ENCODE data around the gene XPO4.
"Not testable (repeated sequence)": the region's sequence is repeated elsewhere in the genome, so short reads cannot be mapped to it uniquely, and the experiment has no call there.

Gene XPO4

GRCh38 chr13:20890540-20890939, 12.0 kb downstream of the XPO4 start:
- DNase-seq = not testable (repeated sequence)

- no peak for DNase-seq
These were observed 20.3 kb downstream of the XPO4 start for GRCh38 chr13:20882206-20882605.

- DNase-seq = no peak
These were observed 24.6 kb downstream of the XPO4 start for GRCh38 chr13:20877902-20878301.

- DNase-seq = not testable (repeated sequence)
These were observed 25.7 kb downstream of the XPO4 start for GRCh38 chr13:20876802-20877201.

GRCh38 chr13:20874439-20874838, 28.1 kb downstream of the XPO4 start:
- DNase-seq = not testable (repeated sequence)

- no peak for DNase-seq
These were observed 29.2 kb downstream of the XPO4 start for GRCh38 chr13:20873348-20873747.

- no peak for DNase-seq
These were observed 31.7 kb downstream of the XPO4 start for GRCh38 chr13:20870829-20871228.

GRCh38 chr13:20869540-20869939, 33.0 kb downstream of the XPO4 start:
- DNase-seq = no peak

- no peak for DNase-seq
These were observed 35.1 kb downstream of the XPO4 start for GRCh38 chr13:20867408-20867807.

GRCh38 chr13:20861666-20862065, 40.9 kb downstream of the XPO4 start:
- DNase-seq = not testable (repeated sequence)

GRCh38 chr13:20860844-20861243, 41.7 kb downstream of the XPO4 start:
- no peak for DNase-seq

- DNase-seq = no peak
These were observed 45.9 kb downstream of the XPO4 start for GRCh38 chr13:20856650-20857049.

- DNase-seq = no peak
These were observed 50.6 kb downstream of the XPO4 start for GRCh38 chr13:20851844-20852402.

GRCh38 chr13:20848944-20849343, 53.6 kb downstream of the XPO4 start:
- no peak for DNase-seq

GRCh38 chr13:20848203-20848602, 54.3 kb downstream of the XPO4 start:
- no peak for DNase-seq

GRCh38 chr13:20847296-20847695, 55.2 kb downstream of the XPO4 start:
- DNase-seq = no peak

GRCh38 chr13:20843166-20843565, 59.4 kb downstream of the XPO4 start:
- no peak for DNase-seq

- DNase-seq = no peak
These were observed 62.0 kb downstream of the XPO4 start for GRCh38 chr13:20840568-20840967.

GRCh38 chr13:20833900-20834679, 68.5 kb downstream of the XPO4 start:
- no peak for DNase-seq

- no peak for DNase-seq
These were observed 69.7 kb downstream of the XPO4 start for GRCh38 chr13:20832861-20833260.

GRCh38 chr13:20831933-20832332, 70.6 kb downstream of the XPO4 start:
- no peak for DNase-seq

- DNase-seq = no peak
These were observed 71.3 kb downstream of the XPO4 start for GRCh38 chr13:20831254-20831653.

GRCh38 chr13:20828539-20829364, 73.8 kb downstream of the XPO4 start:
- DNase-seq = peak; percentile 79
